K562 (cell line): ENCODE results near the gene NEK5. TPM values are rescaled to one million over a fixed set of nuclear protein-coding genes. Genes with fewer than 3 reads are reported as not detected.

Experiments used
- ATAC-seq: fragments of 200-7000 bp; cut with Tn5 transposase; 3 replicates; pipeline ENCODE4 v1.9.1; 2020; ENCODE audit warnings: moderate library complexity
- BruUV-seq: library from RNA; stranded (reverse); fragments of 400-500 nt; replicated peaks from 2 replicates; lab custom pipeline; 2021; lab: Mats Ljungman, UMichigan
- CTCF ChIA-PET: fragments of 300-600 bp; formaldehyde crosslinking; extraction: SDS; loops from one replicate; lab custom pipeline; 2021; ENCODE audit warnings: low intra/inter-chr PET ratio; lab: Yijun Ruan, JAX
- POLR2A ChIA-PET: fragments of 300-600, 350-650 bp; sonication (Branson Sonifier 250); formaldehyde crosslinking; extraction: SDS; loops from one replicate; lab custom pipeline; 2021; ENCODE audit warnings: antibody characterized with exemption, inconsistent platforms; lab: Yijun Ruan, JAX
- DNase-seq, 4 experiments: peaks; one replicate each; pipeline versions ENCODE4 v3.0.0 to v3.0.0-alpha.2; 2011 to 2018; ENCODE audit warnings: low spot score in 3 of 4, mixed read lengths in 3 of 4; ENCODE audit errors: extremely low read depth in 1 of 4
- FAIRE-seq: peaks from 2 replicates; lab custom pipeline; 2011; peaks lifted over from hg19 to GRCh38; lab: Jason Lieb, UNC
- H2AFZ ChIP-seq: 2 replicates; pipeline ENCODE4 v1.6.0; 2011; ENCODE audit warnings: low read depth, low read length, control low read depth, inconsistent platforms
- H3K27ac ChIP-seq: fragments of 200-600 bp; 3 replicates; pipeline ENCODE4 v1.8.0; 2011; ENCODE audit warnings: low read depth, mild to moderate bottlenecking, control low read depth, inconsistent platforms, low read length, moderate library complexity, mixed read lengths; ENCODE audit errors: extremely low read depth
- H3K27me3 ChIP-seq, 2 experiments: fragments of 300-600 bp in 1 of 2; 2 replicates in 1 of 2; 3 replicates in 1 of 2; pipeline versions ENCODE4 v1.6.0 to v1.8.0; 2011; ENCODE audit warnings: inconsistent platforms in 2 of 2, low read length in 2 of 2, mild to moderate bottlenecking in 1 of 2, mixed read lengths in 1 of 2, moderate library complexity in 1 of 2; ENCODE audit not compliant: control insufficient read depth in 2 of 2, insufficient read depth in 2 of 2
- H3K36me3 ChIP-seq: fragments of 300-600 bp; 3 replicates; pipeline ENCODE4 v1.8.0; 2011; ENCODE audit warnings: mild to moderate bottlenecking, low read length, inconsistent platforms; ENCODE audit not compliant: control insufficient read depth, insufficient read depth
- H3K4me1 ChIP-seq, 2 experiments: fragments of 200-600 bp in 1 of 2; replicated peaks in 1 of 2; 2 replicates in 1 of 2; 3 replicates in 1 of 2; pipeline versions ENCODE4 v1.5.1 to v1.8.0; 2011; ENCODE audit warnings: inconsistent platforms in 2 of 2, low read length in 2 of 2, mild to moderate bottlenecking in 1 of 2, mixed read lengths in 1 of 2, moderate library complexity in 1 of 2; ENCODE audit not compliant: control insufficient read depth in 2 of 2, insufficient read depth in 2 of 2
- H3K4me2 ChIP-seq: 2 replicates; pipeline ENCODE4 v1.6.1; 2011; ENCODE audit warnings: low read length, control low read depth, inconsistent platforms, mixed read lengths; ENCODE audit not compliant: insufficient read depth
- H3K4me3 ChIP-seq: fragments of 200-600 bp; sonication (generic), shearing (Covaris generic); 2 replicates; pipeline ENCODE4 v1.5.1; 2016; ENCODE audit warnings: control low read depth, inconsistent platforms
- H3K79me2 ChIP-seq: fragments of 200-600 bp; 3 replicates; pipeline ENCODE4 v1.8.0; 2011; ENCODE audit warnings: low read length, inconsistent platforms; ENCODE audit not compliant: control insufficient read depth, insufficient read depth
- H3K9ac ChIP-seq, 2 experiments: 2 replicates each; pipeline versions ENCODE4 v1.6.0 to v1.6.1; 2011; ENCODE audit warnings: low read depth in 2 of 2, low read length in 2 of 2, control low read depth in 1 of 2, inconsistent platforms in 1 of 2, mild to moderate bottlenecking in 1 of 2, mixed read lengths in 1 of 2; ENCODE audit not compliant: insufficient read depth in 1 of 2
- H3K9me1 ChIP-seq: one replicate; pipeline ENCODE4 v1.6.0; 2011; ENCODE audit warnings: inconsistent platforms, mild to moderate bottlenecking, low read length, moderate library complexity; ENCODE audit not compliant: control insufficient read depth, insufficient read depth
- H3K9me3 ChIP-seq: replicated peaks from 2 replicates; pipeline ENCODE4 v1.5.1; 2011; ENCODE audit warnings: low read depth, low read length, inconsistent platforms; ENCODE audit not compliant: control insufficient read depth, insufficient read depth
- H4K20me1 ChIP-seq: replicated peaks from 2 replicates; pipeline ENCODE4 v1.6.1; 2011; ENCODE audit warnings: low read length, inconsistent platforms, mixed read lengths; ENCODE audit not compliant: control insufficient read depth, insufficient read depth
- EGR1 ChIP-seq: fragments of 450-650 bp; conservative IDR thresholded peaks from 2 replicates; pipeline ENCODE4 v1.6.1; 2017; ENCODE audit warnings: mild to moderate bottlenecking
- ETV6 ChIP-seq, 3 experiments: fragments of 150-350 bp in 1 of 3; sonication (generic) in 1 of 3; formaldehyde crosslinking in 1 of 3; IDR thresholded peaks; 2 replicates each; pipeline versions ENCODE4 v1.6.1 to v1.8.0; 2014 to 2022; ENCODE audit warnings: borderline replicate concordance in 2 of 3, low read depth in 2 of 3, antibody characterized with exemption in 1 of 3, low read length in 1 of 3, mild to moderate bottlenecking in 1 of 3, missing genetic modification reagents in 1 of 3
- HDAC1 ChIP-seq, 2 experiments: fragments of 450-650 bp; IDR thresholded peaks; 2 replicates each; pipeline ENCODE4 v1.6.1; 2016 to 2017; ENCODE audit warnings: inconsistent platforms in 1 of 2, mild to moderate bottlenecking in 1 of 2, moderate library complexity in 1 of 2
- MAZ ChIP-seq, 2 experiments: fragments of 450-650 bp in 1 of 2; sonication (generic) in 1 of 2; formaldehyde crosslinking; IDR thresholded peaks in 1 of 2; conservative IDR thresholded peaks in 1 of 2; 2 replicates each; pipeline versions ENCODE4 v1.4.0 to v1.5.0; 2020; ENCODE audit warnings: mild to moderate bottlenecking in 1 of 2, missing genetic modification reagents in 1 of 2
- NELFE ChIP-seq: IDR thresholded peaks from 2 replicates; pipeline ENCODE4 v1.6.1; 2011; ENCODE audit warnings: mild to moderate bottlenecking; ENCODE audit not compliant: insufficient read depth, insufficient read length
- PHTF2 ChIP-seq: fragments of 250-450 bp; sonication (Bioruptor Pico); IDR thresholded peaks from 2 replicates; pipeline ENCODE4 v1.5.0; 2021; ENCODE audit warnings: mild to moderate bottlenecking
- POLR2AphosphoS2 ChIP-seq: IDR thresholded peaks from 2 replicates; pipeline ENCODE4 v1.6.1; 2012; ENCODE audit warnings: low read length, improper control_type of control experiment
- PURB ChIP-seq: sonication (generic); formaldehyde crosslinking; IDR thresholded peaks from 2 replicates; pipeline ENCODE4 v1.9.0; 2021; ENCODE audit warnings: low read depth, mild to moderate bottlenecking, missing genetic modification reagents
- TAF7 ChIP-seq: fragments of 450-650 bp; IDR thresholded peaks from 2 replicates; pipeline ENCODE4 v1.6.1; 2016; ENCODE audit warnings: missing genetic modification characterization, missing compliant biosample characterization
- ZEB2 ChIP-seq: fragments of 450-650 bp; IDR thresholded peaks from 2 replicates; pipeline ENCODE4 v1.6.1; 2016
- ZNF232 ChIP-seq: sonication (generic); formaldehyde crosslinking; IDR thresholded peaks from 2 replicates; pipeline ENCODE4 v1.8.0; 2022; ENCODE audit warnings: mild to moderate bottlenecking, missing genetic modification reagents
- ZNF444 ChIP-seq: fragments of 250-450 bp; sonication (Bioruptor Pico); IDR thresholded peaks from 2 replicates; pipeline ENCODE4 v1.4.0; 2020; ENCODE audit warnings: mild to moderate bottlenecking, moderate library complexity
- ZNF445 ChIP-seq: fragments of 250-450 bp; sonication (Bioruptor Pico); IDR thresholded peaks from 2 replicates; pipeline ENCODE4 v1.4.0; 2020; ENCODE audit warnings: low read depth, mild to moderate bottlenecking, moderate library complexity
- WGBS: fragments of 100-300 bp; shearing (Covaris generic); methylation state at CpG from one replicate; pipeline ENCODE4 v1.1.6; 2016; ENCODE audit warnings: low coverage, mixed read lengths; ENCODE audit not compliant: insufficient coverage; ENCODE audit errors: missing lambda C conversion rate; 5-methylcytosine and 5-hydroxymethylcytosine counted together
- in situ Hi-C: fragments of 300-500 bp; cut with MboI; formaldehyde crosslinking; loops from 4 replicates; pipeline ENCODE4 v1.15.0; 2018; ENCODE audit warnings: inconsistent platforms, mixed read lengths
- intact Hi-C: fragments of 100-400 bp; cut with micrococcal nuclease; formaldehyde crosslinking; loops from 2 replicates; pipeline ENCODE4 v1.14.2; 2022
- polyA plus RNA-seq, 8 experiments: library from polyadenylated mRNA; depleted of rRNA in 4 of 8; stranded (reverse) in 5 of 8; unstranded in 3 of 8; fragments of >200 nt; fragmentation: Nextera tagmentation in 2 of 8; fragmentation: Illumina TruSeq in 1 of 8; extraction: Ambion mirVana in 2 of 8; extraction: Trizol in 1 of 8; gene quantifications; 2 replicates each; pipeline versions ENCODE4 v1.2.1 to v1.2.3, GENCODE V29; 2011 to 2014; ENCODE audit warnings: inconsistent platforms in 1 of 8, missing spikeins in 1 of 8
- total RNA-seq, 7 experiments: library from RNA; depleted of rRNA in 6 of 7; stranded (reverse); fragments of >200 nt in 6 of 7; fragmentation: Illumina TruSeq in 2 of 7; extraction: Trizol in 2 of 7; gene quantifications; 2 replicates each; pipeline versions ENCODE4 v1.2.1 to v1.2.3, GENCODE V29; 2011 to 2021; ENCODE audit warnings: low replicate concordance in 1 of 7
- TF ChIP-seq, protein P1 (sequence below): fragments of 450-650 bp; IDR thresholded peaks from 2 replicates; pipeline ENCODE4 v1.6.1; 2018; ENCODE audit warnings: mild to moderate bottlenecking, low read depth; ENCODE audit not compliant: partially characterized antibody
- TF ChIP-seq, protein P2 (sequence below): sonication (generic); formaldehyde crosslinking; IDR thresholded peaks from 2 replicates; pipeline ENCODE4 v1.8.0; 2022; ENCODE audit warnings: mild to moderate bottlenecking, missing genetic modification reagents
- TF ChIP-seq, protein P3 (sequence below): sonication (generic); formaldehyde crosslinking; IDR thresholded peaks from 2 replicates; pipeline ENCODE4 v1.9.0; 2022; ENCODE audit warnings: mild to moderate bottlenecking, missing genetic modification reagents
- TF ChIP-seq, protein P4 (sequence below): fragments of 250-450 bp; sonication (Bioruptor Pico); IDR thresholded peaks from 2 replicates; pipeline ENCODE4 v1.8.0; 2021; ENCODE audit warnings: mild to moderate bottlenecking, moderate library complexity

Gene NEK5
- total and polyA plus RNA-seq, 9 of the 15 experiments (the other 6 are each of a cell fraction or from before 2014, with no cell fraction given), result 0.09 to 0.44 (median 0.33) TPM

DNA sequence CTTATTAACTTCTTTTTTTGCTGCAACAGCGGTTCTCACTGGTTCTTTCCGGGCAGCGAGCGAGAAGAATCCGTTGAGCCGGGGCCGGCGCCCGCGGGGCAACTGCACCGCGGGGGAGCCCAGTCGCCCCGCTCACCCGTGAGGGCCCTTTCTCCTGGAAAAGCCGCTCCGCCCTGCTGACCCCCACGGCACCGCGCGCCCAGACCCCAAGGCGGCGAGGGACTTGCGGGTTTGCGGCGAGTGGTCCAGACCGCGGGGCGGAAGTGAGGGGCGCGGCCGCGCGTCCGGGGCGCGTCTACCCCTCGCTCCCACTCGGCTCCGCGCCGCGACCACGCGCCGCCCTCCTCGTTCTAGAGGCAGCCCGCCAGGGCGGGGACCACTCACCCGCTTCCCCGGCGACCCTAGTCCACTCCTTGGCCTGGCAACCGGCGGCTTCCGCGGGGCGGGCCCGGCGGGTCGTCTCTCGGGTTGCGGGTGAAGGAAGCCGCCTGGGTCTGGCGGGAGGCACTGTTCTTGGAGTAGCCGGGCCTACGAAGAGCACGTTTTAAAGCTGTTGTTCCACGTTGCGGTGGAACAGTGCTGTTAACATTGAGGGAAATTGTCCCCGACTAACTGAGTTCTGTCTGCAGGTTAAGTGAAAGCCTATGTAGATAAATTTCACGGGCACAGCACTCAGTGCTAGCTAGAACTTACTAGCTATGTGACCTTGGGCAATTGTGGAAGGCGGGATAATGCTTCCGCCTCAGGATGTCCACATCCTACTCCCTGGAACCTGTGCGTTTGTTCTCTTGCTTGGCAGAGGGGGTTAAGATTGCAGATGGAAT, 30.5 kb upstream of the NEK5 start, which contains the start of gene NEK3:
TSS of gene NEK3 (minus strand) at position 439 of the 824 bp plus-strand sequence. CDS start 3,406 bp downstream, outside the sequence.
- peak; percentile 44 for FAIRE-seq
- Histone ChIP-seq H3K9ac (peak within 1 kb of the TSS; percentile 72 to 92), H2AFZ (peak within 1 kb of the TSS; percentile 97), H3K36me3 (no peaks in the 10 kb centered on the region), H4K20me1 (no peaks in the 10 kb centered on the region), H3K27ac (peak within 1 kb of the TSS; percentile 58; the same call in 1 of the 3 replicates), H3K4me1 (peaks cover 8 to 10% of the 10 kb centered on the region in 2 experiments; a peak in 4 of 5 replicates), H3K9me1 (no peaks in the 10 kb centered on the region), H3K4me2 (peak within 1 kb of the TSS; percentile 63), H3K27me3 (no peaks in the 10 kb centered on the region), H3K79me2 (no peaks in the 10 kb centered on the region), H3K4me3 (peak within 1 kb of the TSS; percentile 68), H3K9me3 (no peaks in the 10 kb centered on the region)
- intact Hi-C loops, result loop anchor here (10.0 kb wide), 1 partner anchor 295 kb away; the partner anchor contains the start of genes CKAP2 and VPS36
- peak; percentile 96 for ATAC-seq
- in situ Hi-C loops, result no loop called here
- peak; percentile 64 to 65 (median 64) for DNase-seq
- ChIA-PET POLR2A (no interaction called here), CTCF (no interaction called here)
- BruUV-seq, result TSS peak; percentile 68
- 6% methylated on average over 53 of the region's 74 CpGs for WGBS
- TF ChIP-seq, protein P1, sequence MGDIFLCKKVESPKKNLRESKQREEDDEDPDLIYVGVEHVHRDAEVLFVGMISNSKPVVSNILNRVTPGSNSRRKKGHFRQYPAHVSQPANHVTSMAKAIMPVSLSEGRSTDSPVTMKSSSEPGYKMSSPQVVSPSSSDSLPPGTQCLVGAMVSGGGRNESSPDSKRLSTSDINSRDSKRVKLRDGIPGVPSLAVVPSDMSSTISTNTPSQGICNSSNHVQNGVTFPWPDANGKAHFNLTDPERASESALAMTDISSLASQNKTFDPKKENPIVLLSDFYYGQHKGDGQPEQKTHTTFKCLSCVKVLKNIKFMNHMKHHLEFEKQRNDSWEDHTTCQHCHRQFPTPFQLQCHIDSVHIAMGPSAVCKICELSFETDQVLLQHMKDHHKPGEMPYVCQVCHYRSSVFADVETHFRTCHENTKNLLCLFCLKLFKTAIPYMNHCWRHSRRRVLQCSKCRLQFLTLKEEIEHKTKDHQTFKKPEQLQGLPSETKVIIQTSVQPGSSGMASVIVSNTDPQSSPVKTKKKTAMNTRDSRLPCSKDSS, result no peak
- no peak for TF ChIP-seq EGR1
- peak in 1 of 2 experiments; percentile 59; a peak in 2 of 4 replicates for TF ChIP-seq MAZ (CRISPR knock-in tag; conservative IDR thresholded peaks at IDR 0.05 in 1 of 2, IDR thresholded peaks at IDR 0.05 in 1 of 2)
- no peak for TF ChIP-seq PURB
- no peak for TF ChIP-seq PHTF2 (CRISPR knock-in tag)
- no peak for TF ChIP-seq ZNF444 (CRISPR knock-in tag)
- TF ChIP-seq, protein P2, sequence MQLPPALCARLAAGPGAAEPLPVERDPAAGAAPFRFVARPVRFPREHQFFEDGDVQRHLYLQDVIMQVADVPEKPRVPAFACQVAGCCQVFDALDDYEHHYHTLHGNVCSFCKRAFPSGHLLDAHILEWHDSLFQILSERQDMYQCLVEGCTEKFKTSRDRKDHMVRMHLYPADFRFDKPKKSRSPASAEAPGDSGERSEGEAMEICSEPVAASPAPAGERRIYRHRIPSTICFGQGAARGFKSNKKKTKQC, result peak; percentile 73; the same call in 1 of the 2 replicates
- TF ChIP-seq ETV6 (IDR thresholded peaks at IDR 0.05; ENCODE audit: borderline replicate concordance in 1 of 2, low read depth in 2 of 2, low read length in 1 of 2), result no peak
- TF ChIP-seq ETV6 (CRISPR knock-in tag; IDR thresholded peaks at IDR 0.05; ENCODE audit: borderline replicate concordance), result no peak
- TF ChIP-seq ZNF232 (CRISPR knock-in tag), result 0 out of 2 replicates have a peak, but pooled peaks have one; percentile 68
- no peak for TF ChIP-seq HDAC1 (IDR thresholded peaks at IDR 0.05)
- TF ChIP-seq ZNF445 (CRISPR knock-in tag), result no peak
- TF ChIP-seq TAF7, result no peak
- TF ChIP-seq, protein P3, sequence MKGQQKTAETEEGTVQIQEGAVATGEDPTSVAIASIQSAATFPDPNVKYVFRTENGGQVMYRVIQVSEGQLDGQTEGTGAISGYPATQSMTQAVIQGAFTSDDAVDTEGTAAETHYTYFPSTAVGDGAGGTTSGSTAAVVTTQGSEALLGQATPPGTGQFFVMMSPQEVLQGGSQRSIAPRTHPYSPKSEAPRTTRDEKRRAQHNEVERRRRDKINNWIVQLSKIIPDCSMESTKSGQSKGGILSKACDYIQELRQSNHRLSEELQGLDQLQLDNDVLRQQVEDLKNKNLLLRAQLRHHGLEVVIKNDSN (CRISPR knock-in tag), result no peak
- TF ChIP-seq, protein P4, sequence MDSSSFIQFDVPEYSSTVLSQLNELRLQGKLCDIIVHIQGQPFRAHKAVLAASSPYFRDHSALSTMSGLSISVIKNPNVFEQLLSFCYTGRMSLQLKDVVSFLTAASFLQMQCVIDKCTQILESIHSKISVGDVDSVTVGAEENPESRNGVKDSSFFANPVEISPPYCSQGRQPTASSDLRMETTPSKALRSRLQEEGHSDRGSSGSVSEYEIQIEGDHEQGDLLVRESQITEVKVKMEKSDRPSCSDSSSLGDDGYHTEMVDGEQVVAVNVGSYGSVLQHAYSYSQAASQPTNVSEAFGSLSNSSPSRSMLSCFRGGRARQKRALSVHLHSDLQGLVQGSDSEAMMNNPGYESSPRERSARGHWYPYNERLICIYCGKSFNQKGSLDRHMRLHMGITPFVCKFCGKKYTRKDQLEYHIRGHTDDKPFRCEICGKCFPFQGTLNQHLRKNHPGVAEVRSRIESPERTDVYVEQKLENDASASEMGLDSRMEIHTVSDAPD (CRISPR knock-in tag), result no peak
- no peak for TF ChIP-seq NELFE
- no peak for TF ChIP-seq POLR2AphosphoS2
- no peak for TF ChIP-seq ZEB2
